HG03196 (cell line): Measurements from ENCODE around the gene GRIA1.

Experiments used
- ATAC-seq: cut with Tn5 transposase; IDR thresholded peaks from one replicate; pipeline ENCODE4 v1.9.1; 2021; ENCODE audit not compliant: unreplicated experiment

Gene GRIA1

GRCh38 chr5:153490118-153491037, at the start of gene GRIA1:
Gene GRIA1, plus strand, starts transcription at chr5:153490670.
- ATAC-seq = no peak

DNA sequence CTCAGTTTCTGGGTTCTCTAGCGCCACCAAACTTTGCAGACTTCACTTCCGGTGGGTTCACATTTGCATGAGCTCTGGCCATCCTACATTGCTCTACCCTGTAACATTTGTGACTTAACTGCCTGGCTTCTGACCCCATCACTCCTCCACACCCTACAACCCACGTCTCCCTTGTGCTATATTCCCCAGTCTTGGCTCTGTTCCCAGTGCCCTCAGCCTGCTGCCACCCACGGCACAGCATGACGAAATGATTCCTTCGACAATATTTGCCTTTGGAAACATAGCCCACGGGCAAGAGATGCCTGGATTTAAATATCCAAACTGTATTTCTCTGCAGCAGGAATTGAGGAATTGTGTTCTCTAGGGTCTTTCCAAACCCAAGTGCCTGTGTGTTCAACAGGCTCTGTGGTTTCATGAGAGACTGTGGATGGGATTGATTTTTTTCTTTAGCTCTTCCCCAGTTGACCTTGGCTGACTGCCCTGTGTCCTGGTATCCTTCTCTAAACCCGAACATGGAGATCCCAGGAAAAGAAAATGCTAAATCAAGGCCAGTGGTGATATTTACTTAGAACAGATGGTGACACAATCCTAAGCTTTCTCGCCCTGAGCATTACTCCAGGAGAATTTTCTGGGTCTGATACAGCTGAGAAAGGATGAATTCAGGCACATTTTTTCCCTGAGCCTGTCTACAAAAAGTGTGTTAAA, 44.4 kb upstream of the GRIA1 start:
- ATAC-seq = no peak

GRCh38 chr5:153447534-153447933, 42.9 kb upstream of the GRIA1 start:
- no peak for ATAC-seq

GRCh38 chr5:153456354-153456753, 34.1 kb upstream of the GRIA1 start:
- ATAC-seq = no peak

DNA sequence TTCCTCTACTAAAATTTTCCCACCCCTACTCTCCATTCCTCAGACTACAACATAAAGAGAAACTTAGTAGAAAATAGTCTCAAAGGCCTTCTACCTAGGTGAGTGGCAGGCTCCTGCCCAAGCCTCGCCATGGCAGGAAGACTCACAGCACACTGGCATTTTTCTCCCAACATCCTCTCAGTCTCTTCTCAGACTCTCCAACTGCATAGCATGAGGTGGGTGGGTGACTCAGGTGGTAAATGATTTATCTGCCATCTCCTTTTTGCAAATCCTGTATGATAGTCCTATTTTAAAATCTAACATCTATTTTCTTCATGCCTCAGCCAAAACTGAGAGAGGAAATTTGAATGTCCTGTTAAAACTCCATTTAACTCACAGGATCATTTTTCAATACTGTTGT, 33.5 kb upstream of the GRIA1 start:
- no peak for ATAC-seq

DNA sequence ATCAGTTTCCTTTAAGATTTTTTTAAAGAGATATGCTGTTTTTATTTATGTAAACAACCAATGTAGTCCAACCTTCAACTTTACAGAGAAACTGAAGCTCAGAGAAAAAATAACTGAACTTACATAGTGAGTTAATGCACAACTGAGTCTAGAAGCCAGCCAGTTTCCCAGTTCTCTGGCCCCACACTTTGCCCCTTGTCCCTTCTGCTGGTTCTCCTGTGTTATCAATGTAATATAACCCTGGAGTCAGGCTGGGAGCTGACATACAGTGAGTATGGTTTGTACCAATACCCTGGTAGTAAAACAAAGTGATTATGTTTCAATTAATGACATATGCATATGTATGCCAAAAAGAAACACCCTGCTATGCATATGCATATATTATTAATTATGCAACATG, 32.2 kb upstream of the GRIA1 start:
- ATAC-seq = no peak

- no peak for ATAC-seq
Measured at GRCh38 chr5:153459051-153459743, 31.3 kb upstream of the GRIA1 start.

- ATAC-seq = no peak
Measured at GRCh38 chr5:153460421-153460820, 30.0 kb upstream of the GRIA1 start.

DNA sequence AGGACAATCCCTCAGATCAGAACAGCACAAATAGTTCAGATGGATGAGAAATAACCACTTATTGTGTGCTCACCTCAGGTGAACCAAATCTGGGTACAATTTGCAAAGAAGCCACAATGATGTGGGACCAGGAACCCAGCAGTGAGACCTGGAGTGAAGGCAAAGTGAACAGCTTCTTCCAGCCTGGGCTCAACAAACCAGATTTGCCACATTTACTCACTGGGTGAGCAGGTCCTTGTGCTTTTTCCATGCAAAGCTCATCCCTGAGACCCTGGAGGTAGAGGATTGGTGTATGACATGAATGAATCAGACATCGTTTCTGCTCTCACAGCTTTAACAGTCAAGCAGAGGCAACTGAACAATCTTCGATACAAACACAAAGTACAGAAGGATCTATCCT, 29.1 kb upstream of the GRIA1 start:
- ATAC-seq = no peak

DNA sequence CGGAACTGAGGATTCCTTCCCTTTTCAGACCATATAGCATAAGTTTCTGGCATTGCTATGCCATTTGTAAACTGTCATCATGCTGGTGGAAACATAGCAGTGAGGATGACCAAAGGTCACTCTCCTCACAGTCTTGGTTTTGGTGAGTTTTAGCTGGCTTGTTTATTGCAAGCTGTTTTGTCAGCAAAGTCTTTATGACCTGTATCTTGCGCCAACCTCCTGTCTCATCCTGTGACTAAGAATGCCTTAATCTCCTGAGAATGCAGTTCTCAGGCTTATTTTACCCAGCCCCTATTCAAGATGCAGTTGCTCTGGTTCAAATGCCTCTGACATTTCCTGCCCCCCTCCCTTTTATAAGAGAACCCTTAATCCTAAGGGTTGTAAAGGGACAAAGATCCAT, 26.7 kb upstream of the GRIA1 start:
- no peak for ATAC-seq

DNA sequence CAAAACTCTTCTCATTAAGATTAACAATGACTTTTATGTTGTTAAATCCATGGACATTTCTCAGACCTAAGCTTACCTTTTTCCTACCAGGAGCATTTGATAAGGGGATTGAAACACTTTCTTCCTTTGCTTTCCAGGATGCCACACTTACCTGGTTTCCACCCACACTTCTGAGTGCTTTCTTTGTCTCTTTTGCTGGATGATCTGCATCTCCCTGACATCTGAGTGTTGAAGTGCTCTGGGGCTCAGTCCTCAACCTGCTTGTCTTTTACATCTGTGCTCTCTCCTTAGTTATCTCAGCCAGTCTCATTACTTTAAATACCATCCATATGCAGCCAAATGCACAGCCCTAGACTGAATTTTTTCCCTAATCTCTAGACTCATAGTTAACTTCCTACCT, 22.9 kb upstream of the GRIA1 start:
- no peak for ATAC-seq

- ATAC-seq = no peak
Measured at GRCh38 chr5:153469423-153469822, 21.0 kb upstream of the GRIA1 start.

DNA sequence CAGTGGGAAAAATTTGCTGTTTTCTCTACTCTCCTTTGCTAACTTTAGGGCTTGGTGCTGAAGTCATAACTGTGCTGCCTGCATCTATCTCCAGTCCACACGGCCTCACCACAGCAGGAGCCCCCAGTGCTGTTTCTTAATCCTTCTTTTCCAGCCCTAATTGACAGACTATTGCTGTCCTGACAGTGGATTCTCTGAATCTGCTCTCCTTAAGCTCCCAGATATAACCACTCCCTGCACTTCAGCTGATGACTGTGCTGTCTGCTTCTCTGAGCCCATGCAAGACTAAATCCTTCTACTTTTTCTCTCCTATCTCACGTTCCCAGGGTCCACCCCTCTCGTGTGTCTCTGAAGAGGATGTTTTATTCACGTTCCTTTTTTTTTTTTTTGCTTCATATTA, 19.7 kb upstream of the GRIA1 start:
- ATAC-seq = no peak

- ATAC-seq = no peak
Measured at GRCh38 chr5:153476767-153477166, 13.7 kb upstream of the GRIA1 start.

DNA sequence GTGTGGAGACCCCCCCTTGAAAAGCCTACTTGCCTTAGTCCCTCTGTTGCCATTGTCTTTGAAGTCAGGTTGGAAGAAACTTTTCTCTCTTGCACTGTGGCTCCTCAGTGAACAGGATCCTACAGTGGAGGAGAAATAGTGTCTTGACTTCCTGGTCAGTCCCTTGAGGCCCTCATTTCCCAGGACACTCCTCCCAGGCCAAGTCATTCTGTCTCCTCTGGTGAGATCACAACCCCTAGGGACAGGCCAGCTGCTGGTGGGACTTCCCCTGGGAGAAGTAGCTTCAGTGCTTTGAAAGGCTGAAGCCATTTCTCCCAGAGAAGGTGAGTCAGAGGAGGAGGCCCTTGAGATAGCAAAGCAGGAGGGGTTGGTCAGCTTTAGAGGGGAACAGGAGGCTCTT, 10.1 kb upstream of the GRIA1 start:
- peak; percentile 96 for ATAC-seq

GRCh38 chr5:153483482-153483881, 7.0 kb upstream of the GRIA1 start:
- no peak for ATAC-seq

DNA sequence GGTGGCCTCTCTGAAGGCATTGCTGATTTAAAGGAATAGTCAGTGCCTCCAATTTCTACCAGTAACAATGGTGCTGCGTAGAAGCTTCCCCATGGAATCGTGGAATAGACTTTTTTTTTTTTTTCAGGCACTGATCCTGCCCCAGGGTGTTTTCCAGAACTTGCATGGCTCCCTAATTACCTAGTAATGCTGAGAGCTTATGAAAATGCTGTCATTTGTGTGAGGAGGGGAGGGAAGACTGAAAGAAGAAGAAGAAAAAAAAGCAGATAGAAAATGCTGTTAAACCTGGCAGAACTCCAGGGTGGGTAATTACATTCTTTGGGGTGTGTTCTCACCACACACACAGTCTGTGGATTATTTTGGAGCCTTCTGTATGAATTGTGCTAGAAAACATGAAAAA, 4.8 kb upstream of the GRIA1 start:
- ATAC-seq = no peak

DNA sequence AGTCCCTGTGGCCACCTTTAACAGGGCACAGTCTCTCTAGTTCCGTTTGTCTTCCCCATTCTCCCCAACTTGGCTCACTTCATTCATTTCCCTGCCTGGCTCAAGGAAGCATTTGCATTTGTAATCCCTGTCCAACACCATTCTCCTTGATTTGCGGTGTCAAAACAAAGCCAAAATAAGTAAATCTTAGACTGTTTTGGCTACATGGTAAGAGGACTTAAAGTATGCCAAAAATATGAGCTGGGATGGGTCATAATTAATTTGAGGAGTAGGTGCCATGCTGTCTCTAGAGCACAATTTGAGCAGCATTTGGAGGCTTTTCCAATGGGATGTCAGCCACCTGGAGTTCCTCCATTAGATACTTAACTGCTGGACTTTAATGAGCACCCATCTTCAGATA, 3.7 kb upstream of the GRIA1 start:
- no peak for ATAC-seq

DNA sequence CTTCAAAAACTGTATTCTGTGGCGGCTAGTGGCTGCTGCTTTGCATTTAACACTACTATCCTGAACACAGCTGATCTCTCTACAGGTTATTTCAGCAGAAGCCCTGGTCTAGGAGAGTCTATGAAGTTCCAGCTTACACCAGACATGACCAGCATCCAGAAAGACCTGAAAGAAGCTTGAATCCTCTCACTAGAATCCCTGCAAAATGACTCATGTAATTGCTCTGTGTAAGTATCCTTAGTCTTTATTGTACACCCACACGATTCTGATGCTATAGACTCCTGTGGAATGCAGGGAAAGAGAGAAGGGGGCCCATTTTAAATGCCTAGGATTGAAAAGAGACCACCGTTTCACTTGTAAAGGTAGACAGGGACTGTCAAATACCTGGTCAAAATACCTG, 859 bp upstream of the GRIA1 start:
- no peak for ATAC-seq

DNA sequence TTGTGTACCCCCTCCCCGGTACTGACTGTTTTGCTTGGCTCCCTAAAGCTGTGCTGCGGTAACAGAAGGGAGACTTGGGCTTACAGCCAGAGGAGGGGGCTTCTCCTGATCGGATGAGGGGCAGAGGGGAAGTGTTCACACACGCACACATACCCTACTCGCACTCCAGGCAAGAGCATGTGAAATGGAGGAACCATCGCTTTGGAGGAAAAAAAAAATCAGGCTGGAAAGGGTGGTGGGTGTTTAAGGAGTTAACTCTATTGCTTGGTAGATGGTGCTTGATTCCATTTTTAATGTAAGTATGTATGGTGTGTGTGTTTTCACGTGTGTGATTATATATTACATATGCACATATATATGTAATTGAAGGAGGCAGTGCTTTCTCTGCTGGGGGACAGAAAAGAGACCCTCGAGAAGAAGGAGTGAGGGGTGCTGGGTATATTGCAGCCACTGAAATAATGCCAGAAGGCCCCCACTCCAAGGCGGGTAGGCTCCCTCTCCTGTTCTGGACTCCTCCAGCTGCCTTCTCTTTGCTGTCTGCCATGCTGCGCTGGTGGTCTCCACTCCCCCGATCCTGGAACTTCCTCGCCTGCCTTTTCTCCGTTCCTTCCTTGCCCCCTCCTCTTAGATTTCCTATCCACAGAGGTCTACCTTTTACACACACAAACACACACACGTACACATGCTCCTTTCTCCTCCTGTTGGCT, 721 bp downstream of the GRIA1 start:
- ATAC-seq = no peak

DNA sequence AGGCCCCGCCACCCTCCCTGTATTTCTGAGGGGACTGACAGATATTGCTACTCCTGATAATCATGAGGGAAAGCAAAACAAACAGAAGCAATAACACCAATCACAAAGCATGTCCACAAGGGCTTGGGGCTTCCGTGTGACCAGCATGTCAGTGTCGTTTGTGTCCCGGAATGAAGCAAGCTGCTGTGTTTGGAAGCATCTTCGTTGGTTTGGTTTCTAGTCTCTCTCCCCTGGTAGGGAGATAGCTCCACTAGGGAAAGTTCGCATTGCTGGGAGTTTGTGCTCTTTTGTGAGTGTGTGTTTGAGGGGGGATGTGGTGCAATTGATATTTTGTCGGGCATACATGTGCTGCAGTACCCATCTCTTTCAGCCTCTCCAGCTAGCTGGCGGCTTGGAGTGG, 1.4 kb downstream of the GRIA1 start:
- no peak for ATAC-seq
